Stimulated activated CD8-positive, alpha-beta memory T cell treated with anti-CD3 and anti-CD28 coated beads, Interleukin-15, amount 100 ng/mL, for 48 hours (primary cell): Measurements from ENCODE around the gene PYY.

ENCODE experiments used
- DNase-seq, 2 donors: peaks; one replicate each; pipeline ENCODE4 v3.0.0-alpha.2; 2020; ENCODE audit warnings: low read depth in 2 of 2

Gene PYY

GRCh38 chr17:43915559-43915958 lies 38.2 kb downstream of the PYY start:
- DNase-seq: no peak

GRCh38 chr17:43914451-43914850 lies 39.3 kb downstream of the PYY start:
- no peak for DNase-seq

- DNase-seq: no peak
These were observed 40.2 kb downstream of the PYY start for GRCh38 chr17:43913584-43913983.

GRCh38 chr17:43912635-43913304 lies 41.0 kb downstream of the PYY start:
- DNase-seq: no peak

GRCh38 chr17:43911904-43912303 lies 41.8 kb downstream of the PYY start:
- DNase-seq: no peak

- DNase-seq: no peak
These were observed 44.1 kb downstream of the PYY start for GRCh38 chr17:43909537-43910231.

GRCh38 chr17:43907998-43908721 lies 45.6 kb downstream of the PYY start:
- DNase-seq: peak in 1 of 2 donors; percentile 38

GRCh38 chr17:43907425-43907981 lies 46.2 kb downstream of the PYY start, which contains the start of gene MPP2:
Gene MPP2, minus strand, starts transcription at chr17:43907536. Its CDS starts 3,076 bp downstream, at chr17:43904460.
- DNase-seq: peak; percentile 19 to 23

GRCh38 chr17:43906951-43907424 lies 46.8 kb downstream of the PYY start:
- no peak for DNase-seq

GRCh38 chr17:43905985-43906852 lies 47.5 kb downstream of the PYY start:
- peak in 1 of 2 donors; percentile 22 for DNase-seq

- no peak for DNase-seq
These were observed 48.2 kb downstream of the PYY start for GRCh38 chr17:43905400-43905984.
